HepG2 (cell line): ENCODE results near the gene ACSS2. TPM values are rescaled to one million over a fixed set of nuclear protein-coding genes. Genes with fewer than 3 reads are reported as not detected.

Experiments used
- CCDC6 ChIP-seq: sonication (generic); formaldehyde crosslinking; IDR thresholded peaks from 2 replicates; pipeline ENCODE4 v1.8.1; 2022; ENCODE audit warnings: mild to moderate bottlenecking, missing genetic modification reagents, moderate library complexity
- ETV6 ChIP-seq: sonication (generic); formaldehyde crosslinking; conservative IDR thresholded peaks from 2 replicates; pipeline ENCODE4 v1.4.0; 2020; ENCODE audit warnings: missing genetic modification reagents
- HOXA9 ChIP-seq: sonication (generic); formaldehyde crosslinking; IDR thresholded peaks from 2 replicates; pipeline ENCODE4 v1.8.1; 2022; ENCODE audit warnings: missing genetic modification reagents, mild to moderate bottlenecking, moderate library complexity, borderline replicate concordance
- JARID2 ChIP-seq: sonication (generic); formaldehyde crosslinking; IDR thresholded peaks from 2 replicates; pipeline ENCODE4 v1.8.1; 2023; ENCODE audit warnings: missing genetic modification reagents, inconsistent platforms; ENCODE audit not compliant: insufficient replicate concordance
- JUNB ChIP-seq: sonication (generic); formaldehyde crosslinking; IDR thresholded peaks from 2 replicates; pipeline ENCODE4 v1.8.0; 2022; ENCODE audit warnings: missing genetic modification reagents, mild to moderate bottlenecking, borderline replicate concordance
- KDM5A ChIP-seq: fragments of 200-600 bp; sonication (generic); IDR thresholded peaks from 2 replicates; pipeline ENCODE4 v1.7.0; 2018; ENCODE audit warnings: antibody characterized with exemption, mild to moderate bottlenecking, low read length, borderline replicate concordance
- NCOA5 ChIP-seq: sonication (generic); formaldehyde crosslinking; IDR thresholded peaks from 2 replicates; pipeline ENCODE4 v1.4.0; 2020; ENCODE audit warnings: missing genetic modification reagents
- RFX3 ChIP-seq: IDR thresholded peaks from 2 replicates; pipeline ENCODE4 v1.6.1; 2016; ENCODE audit warnings: missing biosample characterization, missing genetic modification reagents
- SMAD9 ChIP-seq: sonication (generic); formaldehyde crosslinking; IDR thresholded peaks from 2 replicates; pipeline ENCODE4 v1.5.1; 2020; ENCODE audit warnings: mild to moderate bottlenecking, missing genetic modification reagents
- ZFP91 ChIP-seq: sonication (generic); formaldehyde crosslinking; IDR thresholded peaks from 2 replicates; pipeline ENCODE4 v1.9.0; 2022; ENCODE audit warnings: missing genetic modification reagents, mild to moderate bottlenecking, borderline replicate concordance
- ZNF670 ChIP-seq: sonication (generic); formaldehyde crosslinking; IDR thresholded peaks from 2 replicates; pipeline ENCODE4 v1.8.0; 2022; ENCODE audit warnings: mild to moderate bottlenecking, missing genetic modification reagents, borderline replicate concordance
- ZNF687 ChIP-seq: sonication (generic); formaldehyde crosslinking; IDR thresholded peaks from 2 replicates; pipeline ENCODE4 v1.5.1; 2020; ENCODE audit warnings: mild to moderate bottlenecking, missing genetic modification reagents, moderate library complexity
- polyA plus RNA-seq, 8 experiments: library from polyadenylated mRNA; depleted of rRNA in 3 of 8; stranded (reverse) in 7 of 8; unstranded in 1 of 8; fragments of >200 nt; fragmentation: Illumina TruSeq in 4 of 8; extraction: Trizol in 4 of 8; gene quantifications; 2 replicates each; pipeline versions ENCODE4 v1.2.1 to v1.2.3, GENCODE V29; 2011 to 2016; ENCODE audit warnings: low read depth in 4 of 8, missing spikeins in 1 of 8, mixed read lengths in 1 of 8; ENCODE audit not compliant: insufficient read depth in 1 of 8
- total RNA-seq, 5 experiments: library from RNA; depleted of rRNA; stranded (reverse); fragments of >200 nt; fragmentation: Illumina TruSeq; extraction: Trizol; gene quantifications; 2 replicates each; pipeline ENCODE4 v1.2.3, GENCODE V29; 2016; ENCODE audit warnings: low read depth in 1 of 5
- TF ChIP-seq, protein P1 (sequence below): sonication (generic); formaldehyde crosslinking; IDR thresholded peaks from 2 replicates; pipeline ENCODE4 v1.4.0; 2020; ENCODE audit warnings: missing genetic modification reagents
- TF ChIP-seq, protein P2 (sequence below), 2 experiments: IDR thresholded peaks; 2 replicates each; pipeline ENCODE4 v1.6.1; 2011 to 2012; ENCODE audit warnings: low read length in 2 of 2, borderline replicate concordance in 1 of 2, low read depth in 1 of 2, mild to moderate bottlenecking in 1 of 2, moderate library complexity in 1 of 2

The ACSS2 gene
- total and polyA plus RNA-seq, 2 of the 13 experiments (the other 11 are each of a cell fraction or from before 2014, with no cell fraction given): 72.8 to 89.7 TPM

DNA sequence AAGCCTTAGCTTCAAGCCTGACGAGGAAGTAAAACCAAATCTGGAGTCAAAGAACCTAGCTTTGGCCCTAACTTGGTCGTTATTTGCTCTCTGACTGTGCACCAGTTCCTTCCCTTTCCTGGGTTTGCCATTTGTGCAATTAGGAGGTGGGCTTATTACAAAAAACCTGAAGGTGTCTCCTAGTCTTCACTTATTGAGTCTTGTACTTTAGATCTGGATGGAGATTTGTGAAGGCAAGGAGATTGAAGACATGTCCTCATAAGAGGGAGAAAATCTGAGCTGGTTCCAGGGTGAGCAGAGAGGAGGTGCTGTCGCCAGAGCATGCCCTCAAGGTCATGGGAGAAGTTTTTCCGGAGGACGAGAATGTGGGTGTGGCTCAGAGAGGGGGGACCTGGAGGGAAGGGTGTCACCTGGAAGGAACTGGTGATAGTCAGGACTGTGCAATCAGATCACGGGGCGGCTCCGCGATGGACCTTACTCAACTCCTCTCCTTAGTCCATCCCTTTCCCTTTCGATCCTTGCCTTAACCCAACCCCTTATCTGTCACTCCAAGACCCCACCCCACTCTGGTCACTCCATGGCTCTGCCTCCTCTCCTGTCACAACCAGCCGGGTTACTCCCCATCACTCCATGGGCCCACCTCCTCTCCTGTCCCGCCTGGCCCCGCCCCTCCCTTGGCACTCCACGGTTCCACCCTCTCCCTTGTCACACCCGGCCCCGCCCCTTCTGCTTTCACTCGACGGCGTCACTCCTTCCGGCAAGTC, 588 bp upstream of the ACSS2 start (continued):
- no peak for TF ChIP-seq ETV6
- no peak for TF ChIP-seq SMAD9
- no peak for TF ChIP-seq HOXA9 (CRISPR knock-in tag)
- TF ChIP-seq, protein P1, sequence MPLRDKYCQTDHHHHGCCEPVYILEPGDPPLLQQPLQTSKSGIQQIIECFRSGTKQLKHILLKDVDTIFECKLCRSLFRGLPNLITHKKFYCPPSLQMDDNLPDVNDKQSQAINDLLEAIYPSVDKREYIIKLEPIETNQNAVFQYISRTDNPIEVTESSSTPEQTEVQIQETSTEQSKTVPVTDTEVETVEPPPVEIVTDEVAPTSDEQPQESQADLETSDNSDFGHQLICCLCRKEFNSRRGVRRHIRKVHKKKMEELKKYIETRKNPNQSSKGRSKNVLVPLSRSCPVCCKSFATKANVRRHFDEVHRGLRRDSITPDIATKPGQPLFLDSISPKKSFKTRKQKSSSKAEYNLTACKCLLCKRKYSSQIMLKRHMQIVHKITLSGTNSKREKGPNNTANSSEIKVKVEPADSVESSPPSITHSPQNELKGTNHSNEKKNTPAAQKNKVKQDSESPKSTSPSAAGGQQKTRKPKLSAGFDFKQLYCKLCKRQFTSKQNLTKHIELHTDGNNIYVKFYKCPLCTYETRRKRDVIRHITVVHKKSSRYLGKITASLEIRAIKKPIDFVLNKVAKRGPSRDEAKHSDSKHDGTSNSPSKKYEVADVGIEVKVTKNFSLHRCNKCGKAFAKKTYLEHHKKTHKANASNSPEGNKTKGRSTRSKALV (CRISPR knock-in tag): no peak
- TF ChIP-seq ZFP91 (CRISPR knock-in tag): 0 out of 2 replicates have a peak, but pooled peaks have one; percentile 9
- TF ChIP-seq ZNF670 (CRISPR knock-in tag): no peak
- no peak for TF ChIP-seq JARID2
- TF ChIP-seq CCDC6 (CRISPR knock-in tag): peak; percentile 63; the same call in 1 of the 2 replicates
- TF ChIP-seq, protein P2, sequence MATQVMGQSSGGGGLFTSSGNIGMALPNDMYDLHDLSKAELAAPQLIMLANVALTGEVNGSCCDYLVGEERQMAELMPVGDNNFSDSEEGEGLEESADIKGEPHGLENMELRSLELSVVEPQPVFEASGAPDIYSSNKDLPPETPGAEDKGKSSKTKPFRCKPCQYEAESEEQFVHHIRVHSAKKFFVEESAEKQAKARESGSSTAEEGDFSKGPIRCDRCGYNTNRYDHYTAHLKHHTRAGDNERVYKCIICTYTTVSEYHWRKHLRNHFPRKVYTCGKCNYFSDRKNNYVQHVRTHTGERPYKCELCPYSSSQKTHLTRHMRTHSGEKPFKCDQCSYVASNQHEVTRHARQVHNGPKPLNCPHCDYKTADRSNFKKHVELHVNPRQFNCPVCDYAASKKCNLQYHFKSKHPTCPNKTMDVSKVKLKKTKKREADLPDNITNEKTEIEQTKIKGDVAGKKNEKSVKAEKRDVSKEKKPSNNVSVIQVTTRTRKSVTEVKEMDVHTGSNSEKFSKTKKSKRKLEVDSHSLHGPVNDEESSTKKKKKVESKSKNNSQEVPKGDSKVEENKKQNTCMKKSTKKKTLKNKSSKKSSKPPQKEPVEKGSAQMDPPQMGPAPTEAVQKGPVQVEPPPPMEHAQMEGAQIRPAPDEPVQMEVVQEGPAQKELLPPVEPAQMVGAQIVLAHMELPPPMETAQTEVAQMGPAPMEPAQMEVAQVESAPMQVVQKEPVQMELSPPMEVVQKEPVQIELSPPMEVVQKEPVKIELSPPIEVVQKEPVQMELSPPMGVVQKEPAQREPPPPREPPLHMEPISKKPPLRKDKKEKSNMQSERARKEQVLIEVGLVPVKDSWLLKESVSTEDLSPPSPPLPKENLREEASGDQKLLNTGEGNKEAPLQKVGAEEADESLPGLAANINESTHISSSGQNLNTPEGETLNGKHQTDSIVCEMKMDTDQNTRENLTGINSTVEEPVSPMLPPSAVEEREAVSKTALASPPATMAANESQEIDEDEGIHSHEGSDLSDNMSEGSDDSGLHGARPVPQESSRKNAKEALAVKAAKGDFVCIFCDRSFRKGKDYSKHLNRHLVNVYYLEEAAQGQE (IDR thresholded peaks at IDR 0.05; ENCODE audit: borderline replicate concordance in 1 of 2, low read depth in 1 of 2, low read length in 2 of 2): peak; percentile 27 to 69
- no peak for TF ChIP-seq RFX3
- no peak for TF ChIP-seq NCOA5 (CRISPR knock-in tag)
- TF ChIP-seq ZNF687: no peak; the same call in 1 of the 2 replicates
- TF ChIP-seq KDM5A: 0 out of 2 replicates have a peak, but pooled peaks have one; percentile 2
- TF ChIP-seq JUNB (CRISPR knock-in tag): no peak
